Mucosa of rectum (tissue), 2 donors: Measurements from ENCODE around the gene LCN6.

Source experiments
- H3K27ac ChIP-seq, 2 donors: one replicate each; pipeline ENCODE4 v1.7.0; 2013; ENCODE audit warnings: inconsistent platforms in 2 of 2, low read depth in 2 of 2, low read length in 2 of 2
- H3K27me3 ChIP-seq, 2 donors: one replicate each; pipeline ENCODE4 v1.7.0; 2013; ENCODE audit warnings: low read length in 2 of 2; ENCODE audit not compliant: control insufficient read depth in 2 of 2, insufficient read depth in 2 of 2
- H3K36me3 ChIP-seq, 2 donors: one replicate each; pipeline ENCODE4 v1.7.0; 2013; ENCODE audit warnings: low read length in 2 of 2; ENCODE audit not compliant: control insufficient read depth in 2 of 2, insufficient read depth in 2 of 2
- H3K4me1 ChIP-seq, 2 donors: one replicate each; pipeline ENCODE4 v1.7.0; 2013; ENCODE audit warnings: low read length in 2 of 2, mild to moderate bottlenecking in 1 of 2; ENCODE audit not compliant: control insufficient read depth in 2 of 2, insufficient read depth in 2 of 2
- H3K4me3 ChIP-seq, 2 donors: one replicate each; pipeline ENCODE4 v1.7.0; 2013; ENCODE audit warnings: low read length in 2 of 2
- H3K9ac ChIP-seq, 2 donors: one replicate each; pipeline ENCODE4 v1.7.0; 2013; ENCODE audit warnings: low read length in 2 of 2, low read depth in 1 of 2, mild to moderate bottlenecking in 1 of 2
- H3K9me3 ChIP-seq, 2 donors: one replicate each; pipeline ENCODE4 v1.7.0; 2013; ENCODE audit warnings: low read length in 2 of 2; ENCODE audit not compliant: control insufficient read depth in 2 of 2
- donor health status: healthy.
- donor health status: Normal muscosa, but diverticular disease.

The LCN6 gene

DNA sequence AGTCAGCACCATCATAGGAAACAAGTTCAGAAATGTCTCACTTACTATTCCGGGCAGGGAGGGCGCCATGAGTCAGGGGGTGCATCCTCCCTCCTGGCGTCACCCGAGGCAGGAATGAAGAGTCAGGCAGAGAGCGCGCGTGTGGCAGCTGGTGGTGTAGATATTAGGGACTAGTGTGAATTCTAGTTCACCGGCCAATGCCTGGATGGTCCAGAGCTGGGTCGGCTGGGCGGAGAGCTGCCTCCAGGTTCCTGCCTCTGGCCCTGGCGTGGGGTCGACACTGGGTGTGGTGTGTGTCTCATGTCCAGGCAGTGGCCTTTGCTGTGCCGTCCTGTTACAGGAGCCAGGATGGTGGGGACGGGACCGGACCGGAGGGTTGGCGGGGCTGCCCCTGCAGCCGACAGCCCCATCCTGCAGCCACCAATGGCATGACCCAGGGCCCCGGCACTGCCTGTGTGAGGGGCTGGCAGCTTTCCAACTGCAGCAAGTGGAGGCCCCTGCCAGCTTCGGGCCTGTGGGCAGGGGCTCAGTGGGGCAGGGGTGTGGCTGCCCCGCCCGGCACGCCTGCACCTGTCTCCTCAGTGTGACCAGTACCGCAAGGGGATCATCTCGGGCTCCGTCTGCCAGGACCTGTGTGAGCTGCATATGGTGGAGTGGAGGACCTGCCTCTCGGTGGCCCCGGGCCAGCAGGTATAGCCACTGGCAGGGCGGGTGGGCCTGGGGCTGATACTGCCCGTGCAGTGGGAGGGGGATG is 26.8 kb downstream of the LCN6 start:
- Histone ChIP-seq H3K4me1 (peaks cover 11 to 13% of the 10 kb centered on the region in 2 donors), H3K4me3 (no peak overlapping the region), H3K27ac (no peak overlapping the region), H3K27me3 (peaks cover 5 to 12% of the 10 kb centered on the region in 2 donors), H3K9me3 (no peaks in the 10 kb centered on the region), H3K36me3 (peaks cover 33 to 36% of the 10 kb centered on the region in 2 donors), H3K9ac (no peak overlapping the region)

DNA sequence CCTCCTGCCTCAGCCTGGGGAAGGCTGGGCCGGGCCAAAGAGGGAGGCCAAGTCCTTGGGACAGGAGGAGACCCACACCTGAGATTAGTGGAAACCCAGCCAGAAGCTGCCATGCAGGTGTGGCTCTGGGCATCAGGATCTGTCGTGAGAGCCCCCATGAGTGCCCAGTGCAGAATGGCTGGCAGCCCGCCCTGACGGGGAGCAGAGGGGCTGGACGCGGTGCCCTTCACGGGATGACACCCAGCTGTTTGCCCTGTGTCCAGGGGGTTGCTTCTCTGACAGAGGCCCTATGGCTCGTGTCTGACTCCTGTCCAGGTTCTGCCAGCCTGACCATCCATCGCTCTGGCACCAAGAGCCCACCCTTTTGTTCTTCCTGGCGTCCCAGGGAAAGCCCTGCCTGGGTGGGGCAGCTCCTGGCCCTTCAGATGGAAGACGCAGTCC is 27.4 kb downstream of the LCN6 start:
- Histone ChIP-seq H3K9ac (no peak overlapping the region), H3K4me1 (peaks cover 5 to 7% of the 10 kb centered on the region in 2 donors), H3K36me3 (peaks cover 30% of the 10 kb centered on the region in 2 donors), H3K9me3 (no peaks in the 10 kb centered on the region), H3K4me3 (no peak overlapping the region), H3K27ac (no peak overlapping the region), H3K27me3 (peaks cover 7 to 13% of the 10 kb centered on the region in 2 donors)

DNA sequence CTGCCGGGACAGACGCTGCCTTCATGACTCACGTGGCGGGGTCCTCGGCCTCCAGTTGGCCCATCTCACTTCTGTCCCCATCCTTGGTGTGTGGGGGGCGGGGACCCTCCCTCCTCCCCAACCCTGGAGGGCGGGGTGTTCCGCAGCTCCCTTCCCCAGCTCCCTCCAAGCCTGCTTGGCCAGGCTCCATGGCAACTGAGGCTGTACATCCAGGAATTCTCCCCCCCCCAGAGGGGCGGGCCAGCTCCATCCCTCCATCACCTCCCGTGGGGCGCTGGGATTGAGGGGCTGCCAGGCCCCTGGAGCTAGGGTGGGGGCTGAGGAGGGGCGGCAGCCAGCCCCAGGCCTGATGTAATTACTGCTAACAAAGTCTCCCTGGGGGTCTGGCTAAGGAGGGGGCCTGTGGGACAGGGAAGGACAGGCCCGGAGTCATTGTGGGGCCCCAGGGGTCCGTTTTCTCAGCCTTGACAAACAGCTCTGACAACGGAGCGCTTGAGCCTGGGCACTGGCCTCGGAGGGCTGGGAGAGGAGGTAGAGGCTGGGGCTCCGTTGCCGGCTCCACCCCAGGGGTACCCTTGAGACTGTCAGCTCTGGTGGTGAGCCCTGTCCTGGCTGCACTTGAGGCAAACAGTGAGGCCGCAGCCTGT is 28.0 kb downstream of the LCN6 start:
- peaks cover 2 to 3% of the 10 kb centered on the region in 2 donors for H3K4me1 ChIP-seq
- no peak overlapping the region for H3K9ac ChIP-seq
- peaks cover 10 to 16% of the 10 kb centered on the region in 2 donors for H3K27me3 ChIP-seq
- H3K36me3 ChIP-seq, result peaks cover 24% of the 10 kb centered on the region in 2 donors
- no peaks in the 10 kb centered on the region for H3K9me3 ChIP-seq
- no peak overlapping the region for H3K4me3 ChIP-seq
- no peak overlapping the region for H3K27ac ChIP-seq

DNA sequence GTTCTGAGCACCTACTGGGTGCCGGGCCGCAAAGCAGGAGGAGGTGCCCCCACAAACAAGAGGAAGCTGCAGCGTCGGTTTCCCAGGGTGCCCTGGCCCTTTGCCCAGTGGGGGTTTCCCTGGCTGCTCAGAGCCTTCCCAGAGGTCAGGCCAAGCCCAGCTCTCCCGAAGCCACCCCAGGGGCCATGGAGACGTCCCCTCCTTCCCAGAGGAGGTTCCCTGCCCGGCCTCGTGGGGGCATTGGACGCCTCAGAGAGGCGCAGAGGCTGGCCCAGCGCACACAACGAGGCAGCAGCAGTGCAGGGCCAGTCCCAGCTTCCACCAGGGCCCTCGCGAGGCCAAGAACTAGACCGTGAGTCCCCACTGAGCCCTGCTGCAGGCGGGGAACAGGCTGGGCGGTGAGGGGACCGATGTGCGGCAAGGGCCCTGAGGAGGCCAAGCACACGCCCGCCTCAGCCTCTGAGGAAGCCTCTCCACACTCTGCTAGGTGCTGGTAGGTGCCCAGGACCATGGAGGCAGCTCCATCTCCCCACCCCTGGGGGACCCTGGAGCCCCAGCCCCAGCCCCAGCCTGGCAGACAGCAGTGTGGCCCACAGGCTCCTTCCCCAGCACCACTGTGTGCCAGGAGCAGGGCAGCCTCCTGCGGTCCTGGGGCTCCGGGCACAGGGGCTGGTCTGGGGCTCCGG is 29.0 kb downstream of the LCN6 start:
- peaks cover 10 to 20% of the 10 kb centered on the region in 2 donors for H3K27me3 ChIP-seq

DNA sequence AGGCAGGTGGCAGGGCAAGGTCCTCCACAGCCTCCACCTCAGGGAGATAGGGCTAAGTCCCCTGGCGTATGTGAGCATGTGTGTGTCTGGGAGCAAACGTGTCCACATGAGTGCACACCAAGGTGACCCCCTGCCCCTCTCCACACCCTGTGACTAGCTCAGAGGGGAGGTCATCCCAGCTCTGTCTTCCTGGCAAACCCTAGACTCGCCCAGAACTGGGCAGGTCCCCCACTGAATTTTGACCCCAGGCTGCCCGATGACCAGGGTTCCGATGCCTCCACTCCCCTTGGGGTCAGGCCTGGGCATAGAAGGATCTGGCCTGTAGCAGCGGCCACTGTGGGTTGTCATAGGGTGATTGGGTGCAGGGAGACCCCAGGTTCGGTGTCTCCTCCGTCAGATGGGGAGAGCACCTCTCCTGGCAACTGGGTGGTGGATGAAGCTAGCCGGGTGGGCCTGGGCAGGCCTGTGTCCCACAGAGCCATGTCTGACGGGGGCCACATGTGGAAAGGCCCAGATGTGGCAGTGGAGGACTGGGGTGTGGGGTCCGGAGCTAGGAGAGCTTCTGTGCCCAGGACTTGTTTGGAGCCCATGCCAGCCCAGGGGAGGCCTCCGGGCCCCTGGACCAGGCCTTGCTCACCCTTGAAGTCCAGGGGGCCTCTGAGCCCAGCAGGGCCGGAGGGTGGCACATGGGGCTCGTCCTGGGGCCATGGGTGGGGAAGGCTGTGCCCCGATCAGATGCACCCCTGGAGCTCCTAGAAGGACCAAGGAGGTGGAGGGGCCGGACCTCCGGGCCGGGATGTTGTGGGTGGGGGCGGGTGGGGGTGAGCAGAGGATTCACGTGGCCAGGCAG is 29.8 kb downstream of the LCN6 start:
- Histone ChIP-seq H3K27me3 (peaks cover 13 to 22% of the 10 kb centered on the region in 2 donors), H3K27ac (no peak overlapping the region), H3K36me3 (peaks cover 13% of the 10 kb centered on the region in 2 donors), H3K4me1 (peaks cover 2 to 3% of the 10 kb centered on the region in 2 donors), H3K4me3 (no peak overlapping the region), H3K9me3 (no peaks in the 10 kb centered on the region), H3K9ac (no peak overlapping the region)

More for the DNA sequence above, 29.0 kb downstream of the LCN6 start:
- no peak overlapping the region for H3K27ac ChIP-seq
- peaks cover 2 to 3% of the 10 kb centered on the region in 2 donors for H3K4me1 ChIP-seq
- H3K9me3 ChIP-seq, result no peaks in the 10 kb centered on the region
- H3K9ac ChIP-seq, result no peak overlapping the region
- no peak overlapping the region for H3K4me3 ChIP-seq
- H3K36me3 ChIP-seq, result peaks cover 21% of the 10 kb centered on the region in 2 donors

DNA sequence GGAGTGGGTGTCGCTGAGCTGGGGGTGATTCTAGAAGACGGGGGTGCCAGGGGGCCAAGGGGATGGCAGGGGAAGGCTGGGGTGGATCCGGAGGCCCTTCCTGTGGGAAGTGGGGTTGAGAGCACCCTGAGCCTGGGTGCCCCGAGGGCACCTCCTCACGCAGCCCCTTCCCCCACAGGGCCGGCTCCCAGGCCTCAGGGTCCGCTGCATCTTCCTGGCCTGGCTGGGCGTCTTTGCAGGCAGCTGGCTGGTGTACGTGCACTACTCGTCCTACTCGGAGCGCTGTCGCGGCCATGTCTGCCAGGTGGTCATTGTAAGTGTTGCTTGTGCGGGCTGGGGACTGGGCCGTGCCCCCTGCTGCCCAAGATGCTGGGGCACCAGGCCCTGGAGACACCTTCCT is 30.9 kb downstream of the LCN6 start:
- H3K4me3 ChIP-seq, result no peak overlapping the region
- H3K27ac ChIP-seq, result no peak overlapping the region
- H3K9ac ChIP-seq, result no peak overlapping the region
- peaks cover 2 to 3% of the 10 kb centered on the region in 2 donors for H3K4me1 ChIP-seq
- no peaks in the 10 kb centered on the region for H3K9me3 ChIP-seq
- H3K27me3 ChIP-seq, result peaks cover 20 to 30% of the 10 kb centered on the region in 2 donors
- peaks cover 2% of the 10 kb centered on the region in 2 donors for H3K36me3 ChIP-seq

DNA sequence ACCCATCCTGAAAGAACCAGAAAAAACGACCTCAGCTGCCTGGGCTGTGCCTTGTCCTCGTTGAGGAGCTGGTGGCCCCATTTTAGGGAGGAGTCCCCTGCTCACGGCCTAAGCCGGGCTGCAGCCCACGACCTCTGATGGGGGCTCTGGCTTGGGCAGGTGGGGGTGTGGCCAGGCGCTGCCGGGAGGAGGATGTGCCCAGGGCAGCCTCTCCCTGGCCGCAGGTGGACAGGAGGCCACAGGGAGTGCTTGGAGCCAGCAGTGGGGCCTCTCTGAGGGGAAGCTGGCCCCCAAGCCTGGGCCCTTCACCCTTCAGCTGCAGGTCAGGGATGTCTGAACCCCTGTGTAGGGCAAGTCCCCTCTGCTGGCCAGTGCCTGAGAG is 33.4 kb downstream of the LCN6 start:
- Histone ChIP-seq H3K4me1 (peaks cover 2 to 3% of the 10 kb centered on the region in 2 donors), H3K4me3 (no peak overlapping the region), H3K27ac (peak overlapping the region in 1 of 2 donors; percentile 9), H3K27me3 (peaks cover 22 to 31% of the 10 kb centered on the region in 2 donors), H3K36me3 (no peaks in the 10 kb centered on the region), H3K9me3 (no peaks in the 10 kb centered on the region), H3K9ac (no peak overlapping the region)

DNA sequence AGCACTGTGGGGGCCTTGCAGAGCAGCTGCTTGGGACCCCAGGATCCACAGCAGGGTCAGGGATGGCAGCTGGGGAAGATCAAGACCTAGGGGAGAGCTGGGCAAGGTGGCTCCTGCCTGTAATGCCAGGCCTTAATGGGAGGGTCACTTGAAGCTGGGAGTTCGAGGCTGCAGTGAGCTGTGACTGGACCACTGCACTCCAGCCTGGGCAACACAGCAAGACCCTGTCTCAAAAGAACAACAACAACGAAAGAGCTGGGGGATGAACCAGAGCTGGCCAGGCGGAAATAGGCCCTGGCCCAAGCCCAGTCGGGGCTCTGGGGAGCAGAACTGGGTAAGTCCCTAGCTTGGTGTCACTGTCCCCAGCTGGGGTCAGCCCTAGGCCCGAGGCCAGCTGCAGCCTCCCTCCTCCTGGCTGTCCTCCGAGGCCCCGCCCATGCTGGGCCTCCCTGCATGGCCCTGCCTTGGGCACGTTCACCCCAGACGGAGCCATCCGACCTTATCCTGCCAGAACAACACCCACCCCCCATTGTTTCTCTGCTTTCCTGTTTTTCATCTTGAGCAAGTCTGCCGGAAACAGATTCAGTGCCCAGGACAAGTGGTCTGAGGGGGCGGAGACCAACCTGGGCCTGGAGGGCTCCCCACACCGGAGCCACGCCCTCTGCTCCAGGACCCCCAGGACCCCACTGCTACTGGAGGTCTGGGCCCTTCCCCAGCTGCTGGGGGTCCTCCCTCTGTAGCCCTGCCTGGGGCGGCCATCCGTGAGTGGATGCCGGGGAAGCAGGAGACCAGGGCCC is 34.0 kb downstream of the LCN6 start:
- Histone ChIP-seq H3K27ac (peak overlapping the region in 1 of 2 donors; percentile 23), H3K36me3 (no peaks in the 10 kb centered on the region), H3K4me3 (no peak overlapping the region), H3K27me3 (peaks cover 22 to 32% of the 10 kb centered on the region in 2 donors), H3K9me3 (no peaks in the 10 kb centered on the region), H3K9ac (no peak overlapping the region), H3K4me1 (peaks cover under 1 to 3% of the 10 kb centered on the region in 2 donors)

DNA sequence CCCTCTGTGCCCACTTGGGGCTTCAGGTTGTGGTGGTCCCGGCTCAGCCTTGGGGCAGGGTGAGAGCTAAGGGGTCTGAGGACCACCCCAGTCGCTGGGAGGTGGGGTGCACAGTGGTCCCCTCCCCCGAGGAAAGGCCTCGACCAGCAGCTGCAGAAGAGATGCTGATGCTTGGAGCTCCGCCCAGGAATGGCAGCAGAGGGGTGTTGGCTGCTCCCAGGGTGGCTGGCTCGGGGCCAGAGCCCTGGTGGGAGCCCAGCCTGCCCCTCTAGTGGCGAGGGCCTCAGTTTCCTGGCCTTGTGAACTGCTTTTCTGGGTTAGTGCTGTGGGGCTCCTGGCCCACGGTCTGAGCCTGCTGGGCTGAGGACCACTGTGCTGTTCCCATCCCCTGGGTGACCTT is 34.8 kb downstream of the LCN6 start:
- no peak overlapping the region for H3K27ac ChIP-seq
- H3K36me3 ChIP-seq, result no peaks in the 10 kb centered on the region
- H3K4me1 ChIP-seq, result no peaks in the 10 kb centered on the region
- peaks cover 21 to 30% of the 10 kb centered on the region in 2 donors for H3K27me3 ChIP-seq
- H3K9ac ChIP-seq, result no peak overlapping the region
- no peaks in the 10 kb centered on the region for H3K9me3 ChIP-seq
- no peak overlapping the region for H3K4me3 ChIP-seq
